Testis (tissue), 3 donors: ENCODE results near the gene RPL5. TPM values are rescaled to one million over a fixed set of nuclear protein-coding genes. Genes with fewer than 3 reads are reported as not detected.

Experiments
- DNase-seq: peaks from one replicate; pipeline ENCODE4 v3.0.0-alpha.2; 2019
- H3K27ac ChIP-seq, 2 donors: fragments of 200-600 bp; sonication (generic); one replicate each; pipeline ENCODE4 v1.5.1; 2019
- H3K27me3 ChIP-seq: fragments of 200-600 bp; sonication (generic); one replicate; pipeline ENCODE4 v1.5.1; 2019
- H3K36me3 ChIP-seq: fragments of 200-600 bp; sonication (generic); one replicate; pipeline ENCODE4 v1.5.1; 2017; ENCODE audit warnings: low read depth; ENCODE audit errors: missing control alignments
- H3K4me1 ChIP-seq: fragments of 200-600 bp; sonication (generic); one replicate; pipeline ENCODE4 v1.5.1; 2019
- H3K4me3 ChIP-seq, 2 donors: fragments of 200-600 bp; sonication (generic); one replicate each; pipeline ENCODE4 v1.5.1; 2017 to 2019
- H3K9me3 ChIP-seq: fragments of 200-600 bp; sonication (generic); one replicate; pipeline ENCODE4 v1.5.1; 2017
- CTCF ChIP-seq, 3 experiments: fragments of 450-650 bp in 2 of 3; fragments of 200-600 bp in 1 of 3; sonication (generic) in 1 of 3; IDR thresholded peaks; one replicate each; pipeline ENCODE4 v1.5.1; 2016 to 2019; ENCODE audit warnings: antibody characterized with exemption in 3 of 3, mild to moderate bottlenecking in 2 of 3, moderate library complexity in 1 of 3
- POLR2A ChIP-seq: fragments of 450-650 bp; IDR thresholded peaks from one replicate; pipeline ENCODE4 v1.6.1; 2017; ENCODE audit warnings: antibody characterized with exemption, mild to moderate bottlenecking, moderate library complexity
- WGBS, 2 donors: methylation state at CpG; one replicate each; pipeline ENCODE4 v1.1.5; 2018; 5-methylcytosine and 5-hydroxymethylcytosine counted together
- intact Hi-C: fragments of 100-400 bp; cut with DNase I; formaldehyde crosslinking; loops from one replicate; pipeline ENCODE4 v1.15.1; 2023; ENCODE audit warnings: low total_unique reads
- polyA plus RNA-seq: library from polyadenylated mRNA; stranded (reverse); fragments of 350-450 nt; fragmentation: Illumina TruSeq; extraction: RNeasy Lipid Tissue Mini Kit (QIAGEN cat#74804); gene quantifications from one replicate; pipeline ENCODE4 v1.2.3, GENCODE V29; 2014; ENCODE audit warnings: low read depth, low replicate concordance; ENCODE audit not compliant: insufficient read depth
- total RNA-seq, 2 donors: library from RNA; depleted of rRNA; stranded (reverse); fragments of >200 nt; gene quantifications; one replicate each; pipeline ENCODE4 v1.2.3, GENCODE V29; 2016

RPL5 gene
- total and polyA plus RNA-seq, 3 donors from 2014 or later = 548 to 929 (median 899) TPM

GRCh38 chr1:92831368-92831761 lies 475 bp upstream of the RPL5 start:
- no peaks in the 10 kb centered on the region for H3K27me3 ChIP-seq
- peak overlapping the region; percentile 88 to 98 for H3K4me3 ChIP-seq
- no peak for TF ChIP-seq POLR2A
- TF ChIP-seq CTCF (IDR thresholded peaks at IDR 0.05) = no peak
- H3K27ac ChIP-seq = peak overlapping the region in 1 of 2 donors; percentile 94
- DNase-seq = no peak
- peaks cover 8% of the 10 kb centered on the region for H3K4me1 ChIP-seq
- intact Hi-C loops = no loop called here
- H3K36me3 ChIP-seq = no peaks in the 10 kb centered on the region
- H3K9me3 ChIP-seq = no peaks in the 10 kb centered on the region
- WGBS, 2 donors = 28 to 45% methylated on average over 4 of the region's 4 CpGs

- Histone ChIP-seq H3K27me3 (no peaks in the 10 kb centered on the region), H3K36me3 (no peaks in the 10 kb centered on the region), H3K4me1 (peaks cover 8% of the 10 kb centered on the region), H3K27ac (peak overlapping the region; percentile 84 to 94), H3K9me3 (no peaks in the 10 kb centered on the region), H3K4me3 (peak overlapping the region; percentile 88 to 98)
- DNase-seq = no peak
- 0 to 1% methylated on average over 19 of the region's 19 CpGs for WGBS, 2 donors
- no peak for TF ChIP-seq CTCF (IDR thresholded peaks at IDR 0.05)
- no peak for TF ChIP-seq POLR2A
- intact Hi-C loops = no loop called here
Observed at GRCh38 chr1:92832537-92833114, 786 bp downstream of the RPL5 start.

GRCh38 chr1:92833840-92834239 lies 2.0 kb downstream of the RPL5 start:
- no peak for DNase-seq
- intact Hi-C loops = no loop called here
- Histone ChIP-seq H3K4me3 (no peak overlapping the region), H3K4me1 (peaks cover 8% of the 10 kb centered on the region), H3K9me3 (no peaks in the 10 kb centered on the region), H3K36me3 (no peaks in the 10 kb centered on the region), H3K27me3 (no peaks in the 10 kb centered on the region), H3K27ac (no peak overlapping the region)
- WGBS, 2 donors = 50% methylated on average over 5 of the region's 5 CpGs
- no peak for TF ChIP-seq CTCF (IDR thresholded peaks at IDR 0.05)
- TF ChIP-seq POLR2A = no peak

GRCh38 chr1:92834617-92835016 lies 2.8 kb downstream of the RPL5 start:
- H3K27me3 ChIP-seq = no peaks in the 10 kb centered on the region
- DNase-seq = no peak
- H3K27ac ChIP-seq = no peak overlapping the region
- TF ChIP-seq CTCF (IDR thresholded peaks at IDR 0.05) (no peak), POLR2A (no peak)
- H3K36me3 ChIP-seq = no peaks in the 10 kb centered on the region
- H3K4me1 ChIP-seq = peaks cover 8% of the 10 kb centered on the region
- WGBS, 2 donors = 73 to 74% methylated on average over 5 of the region's 5 CpGs
- no peak overlapping the region for H3K4me3 ChIP-seq
- H3K9me3 ChIP-seq = no peaks in the 10 kb centered on the region
- intact Hi-C loops = no loop called here

- peaks cover 8% of the 10 kb centered on the region for H3K4me1 ChIP-seq
- intact Hi-C loops = no loop called here
- TF ChIP-seq CTCF (IDR thresholded peaks at IDR 0.05) (no peak), POLR2A (no peak)
- no peak for DNase-seq
- no peaks in the 10 kb centered on the region for H3K27me3 ChIP-seq
- no peak overlapping the region for H3K4me3 ChIP-seq
- WGBS, 2 donors = 88 to 90% methylated on average over 2 of the region's 2 CpGs
- no peaks in the 10 kb centered on the region for H3K9me3 ChIP-seq
- no peak overlapping the region for H3K27ac ChIP-seq
- H3K36me3 ChIP-seq = no peaks in the 10 kb centered on the region
Observed at GRCh38 chr1:92837062-92837461, 5.2 kb downstream of the RPL5 start.
